A673 (cell line): ENCODE measurements around the gene PNLIPRP3.

Experiments used
- EZH2 ChIP-seq: fragments of 200-600 bp; sonication (generic); IDR thresholded peaks from 2 replicates; pipeline ENCODE4 v1.6.1; 2017; ENCODE audit warnings: borderline replicate concordance, low read depth, mild to moderate bottlenecking, mixed read lengths, antibody characterized with exemption, low read length; ENCODE audit not compliant: poor library complexity, severe bottlenecking
- TF ChIP-seq, protein P1 (sequence below): fragments of 300-800, 200-600 bp; sonication (generic); conservative IDR thresholded peaks from 2 replicates; pipeline ENCODE4 v1.5.1; 2017; ENCODE audit warnings: low read depth, mild to moderate bottlenecking, antibody characterized with exemption, low read length, moderate library complexity, mixed read lengths

DNA sequence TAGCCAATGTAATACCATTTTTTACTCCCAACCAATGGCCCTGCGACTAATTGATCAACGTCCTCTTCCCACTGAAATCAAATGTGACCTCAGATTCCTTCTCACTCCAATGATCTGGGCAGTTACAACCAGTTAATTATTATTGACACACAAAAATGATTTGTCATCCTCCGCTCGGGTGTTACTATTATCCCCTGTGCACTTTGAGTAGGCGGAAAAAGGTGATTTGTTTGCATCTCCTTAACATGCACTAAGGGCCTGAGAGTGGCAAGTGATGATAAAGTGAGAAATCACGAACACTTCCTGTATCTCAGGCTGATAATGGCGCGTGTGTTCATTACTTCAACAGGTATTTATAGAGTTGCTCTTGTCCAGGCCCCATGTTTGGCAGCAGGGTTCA is 77.1 kb downstream of the PNLIPRP3 start:
- TF ChIP-seq, protein P1, sequence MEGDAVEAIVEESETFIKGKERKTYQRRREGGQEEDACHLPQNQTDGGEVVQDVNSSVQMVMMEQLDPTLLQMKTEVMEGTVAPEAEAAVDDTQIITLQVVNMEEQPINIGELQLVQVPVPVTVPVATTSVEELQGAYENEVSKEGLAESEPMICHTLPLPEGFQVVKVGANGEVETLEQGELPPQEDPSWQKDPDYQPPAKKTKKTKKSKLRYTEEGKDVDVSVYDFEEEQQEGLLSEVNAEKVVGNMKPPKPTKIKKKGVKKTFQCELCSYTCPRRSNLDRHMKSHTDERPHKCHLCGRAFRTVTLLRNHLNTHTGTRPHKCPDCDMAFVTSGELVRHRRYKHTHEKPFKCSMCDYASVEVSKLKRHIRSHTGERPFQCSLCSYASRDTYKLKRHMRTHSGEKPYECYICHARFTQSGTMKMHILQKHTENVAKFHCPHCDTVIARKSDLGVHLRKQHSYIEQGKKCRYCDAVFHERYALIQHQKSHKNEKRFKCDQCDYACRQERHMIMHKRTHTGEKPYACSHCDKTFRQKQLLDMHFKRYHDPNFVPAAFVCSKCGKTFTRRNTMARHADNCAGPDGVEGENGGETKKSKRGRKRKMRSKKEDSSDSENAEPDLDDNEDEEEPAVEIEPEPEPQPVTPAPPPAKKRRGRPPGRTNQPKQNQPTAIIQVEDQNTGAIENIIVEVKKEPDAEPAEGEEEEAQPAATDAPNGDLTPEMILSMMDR = no peak
- TF ChIP-seq EZH2 = no peak
